EH (cell line): ENCODE results near the gene ZNF791.
A peak's percentile ranks its signal among the peaks of the same experiment; 100 is the strongest.
"Not testable (repeated sequence)": the region's sequence is repeated elsewhere in the genome, so short reads cannot be mapped to it uniquely, and the experiment has no call there.

Experiments
- DNase-seq: peaks from one replicate; pipeline ENCODE4 v3.0.0-alpha.2; 2015; ENCODE audit warnings: low read depth

Gene ZNF791

GRCh38 chr19:12629215-12629614 is 18.5 kb downstream of the ZNF791 start:
- no peak for DNase-seq

- DNase-seq: no peak
Observed at GRCh38 chr19:12636631-12637030, 25.9 kb downstream of the ZNF791 start.

- DNase-seq: no peak
Observed at GRCh38 chr19:12638611-12639182, 28.0 kb downstream of the ZNF791 start.

- peak; percentile 82 for DNase-seq
Observed at GRCh38 chr19:12639901-12640613, 29.3 kb downstream of the ZNF791 start.

GRCh38 chr19:12641456-12641855 is 30.7 kb downstream of the ZNF791 start:
- DNase-seq: no peak

- DNase-seq: no peak
Observed at GRCh38 chr19:12642506-12642905, 31.8 kb downstream of the ZNF791 start.

- DNase-seq: not testable (repeated sequence)
Observed at GRCh38 chr19:12643716-12644115, 33.0 kb downstream of the ZNF791 start.

GRCh38 chr19:12646551-12646950 is 35.8 kb downstream of the ZNF791 start:
- no peak for DNase-seq

- DNase-seq: no peak
Observed at GRCh38 chr19:12647047-12647446, 36.3 kb downstream of the ZNF791 start.

GRCh38 chr19:12647490-12648071 is 36.9 kb downstream of the ZNF791 start:
- peak; percentile 44 for DNase-seq

- no peak for DNase-seq
Observed at GRCh38 chr19:12648088-12648487, 37.4 kb downstream of the ZNF791 start.

GRCh38 chr19:12649941-12650340 is 39.2 kb downstream of the ZNF791 start:
- DNase-seq: no peak

- no peak for DNase-seq
Observed at GRCh38 chr19:12652219-12652618, 41.5 kb downstream of the ZNF791 start.

- DNase-seq: no peak
Observed at GRCh38 chr19:12655546-12655945, 44.8 kb downstream of the ZNF791 start.

GRCh38 chr19:12656899-12657571 is 46.3 kb downstream of the ZNF791 start:
- no peak for DNase-seq

GRCh38 chr19:12657966-12658365 is 47.2 kb downstream of the ZNF791 start:
- no peak for DNase-seq

- no peak for DNase-seq
Observed at GRCh38 chr19:12660980-12661379, 50.3 kb downstream of the ZNF791 start.

- DNase-seq: peak; percentile 26
Observed at GRCh38 chr19:12664406-12665280, 53.9 kb downstream of the ZNF791 start.

- DNase-seq: no peak
Observed at GRCh38 chr19:12665281-12665573, 54.5 kb downstream of the ZNF791 start.

GRCh38 chr19:12665671-12666264 is 55.0 kb downstream of the ZNF791 start:
- DNase-seq: no peak

GRCh38 chr19:12666265-12667048 is 55.7 kb downstream of the ZNF791 start, which contains the start of the genes MAN2B1 and WDR83:
Gene MAN2B1, minus strand, starts transcription at chr19:12666742. Its CDS starts 41 bp downstream, at chr19:12666701.
Gene WDR83, plus strand, starts transcription at chr19:12666807. Its CDS starts 2,984 bp downstream, at chr19:12669791.
- peak; percentile 75 for DNase-seq
